Ascending aorta (tissue), 2 donors: Measurements from ENCODE around the gene ZNF154. TPM values are rescaled to one million over a fixed set of nuclear protein-coding genes. Genes with fewer than 3 reads are reported as not detected.
A peak's percentile ranks its signal among the peaks of the same experiment; 100 is the strongest.

Source experiments
- DNase-seq, 2 donors: peaks; one replicate each; pipeline ENCODE4 v3.0.0-alpha.2; 2019; ENCODE audit warnings: low spot score in 2 of 2
- H3K27ac ChIP-seq, 2 donors: fragments of 200-600 bp; sonication (generic); one replicate each; pipeline ENCODE4 v1.5.1; 2016 to 2017; ENCODE audit warnings: mild to moderate bottlenecking in 1 of 2
- H3K27me3 ChIP-seq: fragments of 200-600 bp; sonication (generic); one replicate; pipeline ENCODE4 v1.5.1; 2017
- H3K36me3 ChIP-seq, 2 donors: fragments of 200-600 bp; sonication (generic); one replicate each; pipeline ENCODE4 v1.5.1; 2016
- H3K4me1 ChIP-seq, 2 donors: fragments of 200-600 bp; sonication (generic); one replicate each; pipeline ENCODE4 v1.5.1; 2016 to 2017; ENCODE audit warnings: mild to moderate bottlenecking in 1 of 2
- H3K4me3 ChIP-seq, 2 donors: fragments of 200-600 bp; sonication (generic); one replicate each; pipeline ENCODE4 v1.5.1; 2016 to 2017; ENCODE audit warnings: mild to moderate bottlenecking in 1 of 2
- H3K9me3 ChIP-seq, 2 donors: fragments of 200-600 bp; sonication (generic); one replicate each; pipeline ENCODE4 v1.5.1; 2016
- CTCF ChIP-seq, 3 experiments: fragments of 200-600 bp in 2 of 3; fragments of 450-650 bp in 1 of 3; sonication (generic) in 2 of 3; IDR thresholded peaks; one replicate each; pipeline ENCODE4 v1.5.1; 2016 to 2019; ENCODE audit warnings: antibody characterized with exemption in 3 of 3, mild to moderate bottlenecking in 1 of 3, moderate library complexity in 1 of 3
- intact Hi-C: fragments of 100-400 bp; cut with DNase I; formaldehyde crosslinking; loops from one replicate; pipeline ENCODE4 v1.15.1; 2023
- total RNA-seq: library from RNA; depleted of rRNA; stranded (reverse); fragments of >200 nt; gene quantifications from one replicate; pipeline ENCODE4 v1.1.0, GENCODE V29; 2016

ZNF154 gene
- total RNA-seq, 1 donor from 2014 or later, result 0.11 TPM

- peak overlapping the region in 1 of 2 donors; percentile 49 for H3K27ac ChIP-seq
- H3K27me3 ChIP-seq, result no peaks in the 10 kb centered on the region
- peak in 1 of 2 donors; percentile 61 for DNase-seq
- no peaks in the 10 kb centered on the region for H3K9me3 ChIP-seq
- peak overlapping the region; percentile 52 to 73 for H3K4me3 ChIP-seq
- TF ChIP-seq CTCF (IDR thresholded peaks at IDR 0.05), result no peak
- intact Hi-C loops, result no loop called here
- no peaks in the 10 kb centered on the region for H3K4me1 ChIP-seq
- H3K36me3 ChIP-seq, result no peaks in the 10 kb centered on the region
Observed at GRCh38 chr19:57664269-57665127, 44.5 kb downstream of the ZNF154 start.

- intact Hi-C loops, result no loop called here
- Histone ChIP-seq H3K27ac (no peak overlapping the region), H3K4me1 (no peaks in the 10 kb centered on the region), H3K9me3 (peaks cover 0 to 22% of the 10 kb centered on the region in 2 donors), H3K36me3 (no peaks in the 10 kb centered on the region), H3K4me3 (no peak overlapping the region), H3K27me3 (no peaks in the 10 kb centered on the region)
- DNase-seq, result no peak
- TF ChIP-seq CTCF (IDR thresholded peaks at IDR 0.05), result no peak
Observed at GRCh38 chr19:57656346-57656745, 52.7 kb downstream of the ZNF154 start.

GRCh38 chr19:57655443-57655842 lies 53.6 kb downstream of the ZNF154 start:
- Histone ChIP-seq H3K4me3 (no peak overlapping the region), H3K27me3 (no peaks in the 10 kb centered on the region), H3K4me1 (no peaks in the 10 kb centered on the region), H3K27ac (no peak overlapping the region), H3K9me3 (peaks cover 0 to 22% of the 10 kb centered on the region in 2 donors), H3K36me3 (no peaks in the 10 kb centered on the region)
- intact Hi-C loops, result no loop called here
- TF ChIP-seq CTCF (IDR thresholded peaks at IDR 0.05), result no peak
- no peak for DNase-seq

GRCh38 chr19:57653689-57654088 lies 55.3 kb downstream of the ZNF154 start:
- Histone ChIP-seq H3K36me3 (no peaks in the 10 kb centered on the region), H3K4me1 (no peaks in the 10 kb centered on the region), H3K27me3 (no peaks in the 10 kb centered on the region), H3K27ac (no peak overlapping the region), H3K4me3 (no peak overlapping the region), H3K9me3 (peaks cover 0 to 35% of the 10 kb centered on the region in 2 donors)
- intact Hi-C loops, result no loop called here
- TF ChIP-seq CTCF (IDR thresholded peaks at IDR 0.05), result no peak
- no peak for DNase-seq

DNA sequence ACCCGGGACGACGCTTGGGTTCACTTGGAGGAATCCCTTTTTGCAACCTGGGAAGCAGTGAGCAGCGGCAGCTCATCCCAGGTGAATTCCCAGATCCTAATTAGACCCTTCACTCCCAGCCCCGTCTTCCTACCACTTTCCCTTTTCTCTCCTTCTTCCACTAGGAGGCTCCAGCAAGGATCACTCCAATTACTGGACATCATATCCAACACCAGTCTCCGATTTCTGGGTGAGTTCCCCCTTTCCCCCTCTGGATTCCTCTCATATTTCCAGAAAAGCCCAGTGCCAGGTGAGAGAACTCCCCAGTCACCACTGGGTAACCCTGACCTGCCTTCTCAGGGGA lies 57.4 kb downstream of the ZNF154 start:
- Histone ChIP-seq H3K9me3 (peaks cover 0 to 55% of the 10 kb centered on the region in 2 donors), H3K36me3 (no peaks in the 10 kb centered on the region), H3K4me3 (no peak overlapping the region), H3K27ac (no peak overlapping the region), H3K4me1 (no peaks in the 10 kb centered on the region), H3K27me3 (no peaks in the 10 kb centered on the region)
- no peak for DNase-seq
- no peak for TF ChIP-seq CTCF (IDR thresholded peaks at IDR 0.05)
- intact Hi-C loops, result no loop called here
